Neural cell (in vitro differentiated cells): ENCODE results near the gene TOR3A. TPM values are rescaled to one million over a fixed set of nuclear protein-coding genes. Genes with fewer than 3 reads are reported as not detected.

Source experiments
- H2AFZ ChIP-seq: fragments of 200-600, 300-800 bp; sonication (generic), shearing (Covaris generic); 2 replicates; pipeline ENCODE4 v1.6.0; 2014; ENCODE audit warnings: low read depth, mild to moderate bottlenecking, antibody characterized with exemption, low read length, moderate library complexity
- H3F3A ChIP-seq: fragments of 200-600 bp; shearing (Covaris generic); 2 replicates; pipeline ENCODE4 v1.6.1; 2016; ENCODE audit warnings: mild to moderate bottlenecking, moderate library complexity, mixed read lengths, antibody characterized with exemption, low read length; ENCODE audit not compliant: insufficient read depth, poor library complexity, severe bottlenecking
- H3K27ac ChIP-seq: fragments of 200-600, 300-800 bp; sonication (generic), shearing (Covaris generic); 2 replicates; pipeline ENCODE4 v1.5.1; 2014; ENCODE audit warnings: mild to moderate bottlenecking, low read length, moderate library complexity
- H3K27me3 ChIP-seq: fragments of 300-800, 200-600 bp; sonication (generic), shearing (Covaris generic); 2 replicates; pipeline ENCODE4 v1.6.0; 2014; ENCODE audit warnings: mild to moderate bottlenecking, low read depth, low read length, moderate library complexity; ENCODE audit not compliant: insufficient read depth
- H3K36me3 ChIP-seq: fragments of 300-800, 200-600 bp; sonication (generic), shearing (Covaris generic); 2 replicates; pipeline ENCODE4 v1.5.1; 2014; ENCODE audit warnings: mild to moderate bottlenecking, antibody characterized with exemption, low read length, moderate library complexity; ENCODE audit not compliant: insufficient read depth
- H3K4me2 ChIP-seq: fragments of 300-800, 200-600 bp; sonication (generic), shearing (Covaris generic); 2 replicates; pipeline ENCODE4 v1.6.0; 2014; ENCODE audit warnings: mild to moderate bottlenecking, low read length
- H3K4me3 ChIP-seq: fragments of 300-800, 200-600 bp; sonication (generic), shearing (Covaris generic); 2 replicates; pipeline ENCODE4 v1.5.1; 2014; ENCODE audit warnings: mild to moderate bottlenecking, low read length, moderate library complexity
- H3K79me2 ChIP-seq: fragments of 200-600 bp; shearing (Covaris generic); replicated peaks from 2 replicates; pipeline ENCODE4 v1.6.0; 2014; ENCODE audit warnings: mild to moderate bottlenecking, low read length, moderate library complexity; ENCODE audit not compliant: insufficient read depth
- H3K9ac ChIP-seq: fragments of 300-800, 200-600 bp; sonication (generic), shearing (Covaris generic); 2 replicates; pipeline ENCODE4 v1.6.1; 2016; ENCODE audit warnings: mild to moderate bottlenecking, low read length, mixed read lengths
- H3K9me2 ChIP-seq: fragments of 200-600 bp; shearing (Covaris generic); 2 replicates; pipeline ENCODE4 v1.6.1; 2016; ENCODE audit warnings: mild to moderate bottlenecking, low read length, mixed read lengths; ENCODE audit not compliant: insufficient read depth
- H3K9me3 ChIP-seq: fragments of 200-600, 300-800 bp; sonication (generic), shearing (Covaris generic); 2 replicates; pipeline ENCODE4 v1.6.1; 2016; ENCODE audit warnings: mild to moderate bottlenecking, mixed run types, low read length, moderate library complexity, mixed read lengths
- H4K20me1 ChIP-seq: fragments of 200-600 bp; shearing (Covaris generic); 2 replicates; pipeline ENCODE4 v1.6.1; 2016; ENCODE audit warnings: mild to moderate bottlenecking, mixed run types; ENCODE audit not compliant: insufficient read depth
- EP300 ChIP-seq: fragments of 450-650 bp; conservative IDR thresholded peaks from 2 replicates; pipeline ENCODE4 v1.6.1; 2014; ENCODE audit warnings: antibody characterized with exemption, mild to moderate bottlenecking, moderate library complexity; ENCODE audit not compliant: poor library complexity, severe bottlenecking
- EZH2 ChIP-seq: fragments of 200-600, 300-800 bp; shearing (Covaris generic), sonication (generic); IDR thresholded peaks from 2 replicates; pipeline ENCODE4 v1.6.1; 2014; ENCODE audit warnings: antibody characterized with exemption, low read length, borderline replicate concordance, mild to moderate bottlenecking; ENCODE audit not compliant: insufficient read depth, poor library complexity, severe bottlenecking
- MXI1 ChIP-seq: fragments of 450-650 bp; conservative IDR thresholded peaks from 2 replicates; pipeline ENCODE4 v1.6.1; 2014; ENCODE audit warnings: antibody characterized with exemption, mild to moderate bottlenecking; ENCODE audit not compliant: poor library complexity, severe bottlenecking
- POLR2AphosphoS5 ChIP-seq: IDR thresholded peaks from 2 replicates; pipeline ENCODE4 v1.6.1; 2012
- RAD21 ChIP-seq: fragments of 450-650 bp; conservative IDR thresholded peaks from 2 replicates; pipeline ENCODE4 v1.6.1; 2014; ENCODE audit warnings: antibody characterized with exemption, mild to moderate bottlenecking, moderate library complexity
- SMC3 ChIP-seq: fragments of 450-650 bp; conservative IDR thresholded peaks from 2 replicates; pipeline ENCODE4 v1.6.1; 2014; ENCODE audit warnings: antibody characterized with exemption, mild to moderate bottlenecking, moderate library complexity; ENCODE audit not compliant: poor library complexity
- TAF1 ChIP-seq: IDR thresholded peaks from 2 replicates; pipeline ENCODE4 v1.6.1; 2012; ENCODE audit warnings: low read depth
- polyA plus RNA-seq: library from polyadenylated mRNA; depleted of rRNA; stranded (reverse); fragments of >200 nt; gene quantifications from 2 replicates; pipeline ENCODE4 v1.2.3, GENCODE V29; 2014
- TF ChIP-seq, protein P1 (sequence below): IDR thresholded peaks from 2 replicates; pipeline ENCODE4 v1.6.1; 2012; ENCODE audit warnings: borderline replicate concordance
- TF ChIP-seq, protein P2 (sequence below): fragments of 450-650 bp; IDR thresholded peaks from 2 replicates; pipeline ENCODE4 v1.5.1; 2014; ENCODE audit warnings: antibody characterized with exemption, mild to moderate bottlenecking, moderate library complexity; ENCODE audit not compliant: poor library complexity, severe bottlenecking

The TOR3A gene
- polyA plus RNA-seq, 1 donor from 2014 or later: 13.5 TPM

DNA sequence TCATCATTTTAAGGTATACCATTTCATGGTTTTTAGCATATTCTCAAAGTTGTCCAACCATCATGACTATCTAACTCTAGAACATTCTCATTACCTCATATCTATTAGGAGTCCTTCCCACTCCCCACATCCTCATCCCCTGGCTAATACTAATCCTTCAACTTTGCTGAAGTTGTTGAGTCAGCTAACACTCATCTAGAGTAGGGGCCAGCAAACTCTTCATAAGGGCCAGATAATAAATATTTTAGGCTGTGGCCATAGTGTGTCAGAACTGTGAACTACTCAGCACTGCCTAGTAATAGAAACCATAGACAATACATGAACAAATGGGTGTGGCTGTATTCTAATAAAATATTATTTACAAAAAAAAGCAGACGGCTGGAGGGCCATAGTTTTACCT, 43.0 kb downstream of the TOR3A start:
- no peak overlapping the region for H2AFZ ChIP-seq
- no peak overlapping the region for H3K27ac ChIP-seq
- H3K4me2 ChIP-seq: no peak overlapping the region
- H3K9ac ChIP-seq: no peak overlapping the region
- H3K4me3 ChIP-seq: no peak overlapping the region
- no peaks in the 10 kb centered on the region for H3K79me2 ChIP-seq
- no peak for TF ChIP-seq RAD21
- TF ChIP-seq SMC3: no peak
- TF ChIP-seq, protein P1, sequence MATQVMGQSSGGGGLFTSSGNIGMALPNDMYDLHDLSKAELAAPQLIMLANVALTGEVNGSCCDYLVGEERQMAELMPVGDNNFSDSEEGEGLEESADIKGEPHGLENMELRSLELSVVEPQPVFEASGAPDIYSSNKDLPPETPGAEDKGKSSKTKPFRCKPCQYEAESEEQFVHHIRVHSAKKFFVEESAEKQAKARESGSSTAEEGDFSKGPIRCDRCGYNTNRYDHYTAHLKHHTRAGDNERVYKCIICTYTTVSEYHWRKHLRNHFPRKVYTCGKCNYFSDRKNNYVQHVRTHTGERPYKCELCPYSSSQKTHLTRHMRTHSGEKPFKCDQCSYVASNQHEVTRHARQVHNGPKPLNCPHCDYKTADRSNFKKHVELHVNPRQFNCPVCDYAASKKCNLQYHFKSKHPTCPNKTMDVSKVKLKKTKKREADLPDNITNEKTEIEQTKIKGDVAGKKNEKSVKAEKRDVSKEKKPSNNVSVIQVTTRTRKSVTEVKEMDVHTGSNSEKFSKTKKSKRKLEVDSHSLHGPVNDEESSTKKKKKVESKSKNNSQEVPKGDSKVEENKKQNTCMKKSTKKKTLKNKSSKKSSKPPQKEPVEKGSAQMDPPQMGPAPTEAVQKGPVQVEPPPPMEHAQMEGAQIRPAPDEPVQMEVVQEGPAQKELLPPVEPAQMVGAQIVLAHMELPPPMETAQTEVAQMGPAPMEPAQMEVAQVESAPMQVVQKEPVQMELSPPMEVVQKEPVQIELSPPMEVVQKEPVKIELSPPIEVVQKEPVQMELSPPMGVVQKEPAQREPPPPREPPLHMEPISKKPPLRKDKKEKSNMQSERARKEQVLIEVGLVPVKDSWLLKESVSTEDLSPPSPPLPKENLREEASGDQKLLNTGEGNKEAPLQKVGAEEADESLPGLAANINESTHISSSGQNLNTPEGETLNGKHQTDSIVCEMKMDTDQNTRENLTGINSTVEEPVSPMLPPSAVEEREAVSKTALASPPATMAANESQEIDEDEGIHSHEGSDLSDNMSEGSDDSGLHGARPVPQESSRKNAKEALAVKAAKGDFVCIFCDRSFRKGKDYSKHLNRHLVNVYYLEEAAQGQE: no peak
- TF ChIP-seq POLR2AphosphoS5: no peak
- TF ChIP-seq MXI1: no peak
- TF ChIP-seq, protein P2, sequence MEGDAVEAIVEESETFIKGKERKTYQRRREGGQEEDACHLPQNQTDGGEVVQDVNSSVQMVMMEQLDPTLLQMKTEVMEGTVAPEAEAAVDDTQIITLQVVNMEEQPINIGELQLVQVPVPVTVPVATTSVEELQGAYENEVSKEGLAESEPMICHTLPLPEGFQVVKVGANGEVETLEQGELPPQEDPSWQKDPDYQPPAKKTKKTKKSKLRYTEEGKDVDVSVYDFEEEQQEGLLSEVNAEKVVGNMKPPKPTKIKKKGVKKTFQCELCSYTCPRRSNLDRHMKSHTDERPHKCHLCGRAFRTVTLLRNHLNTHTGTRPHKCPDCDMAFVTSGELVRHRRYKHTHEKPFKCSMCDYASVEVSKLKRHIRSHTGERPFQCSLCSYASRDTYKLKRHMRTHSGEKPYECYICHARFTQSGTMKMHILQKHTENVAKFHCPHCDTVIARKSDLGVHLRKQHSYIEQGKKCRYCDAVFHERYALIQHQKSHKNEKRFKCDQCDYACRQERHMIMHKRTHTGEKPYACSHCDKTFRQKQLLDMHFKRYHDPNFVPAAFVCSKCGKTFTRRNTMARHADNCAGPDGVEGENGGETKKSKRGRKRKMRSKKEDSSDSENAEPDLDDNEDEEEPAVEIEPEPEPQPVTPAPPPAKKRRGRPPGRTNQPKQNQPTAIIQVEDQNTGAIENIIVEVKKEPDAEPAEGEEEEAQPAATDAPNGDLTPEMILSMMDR: no peak
- TF ChIP-seq TAF1: no peak
- TF ChIP-seq EZH2: no peak
- no peak for TF ChIP-seq EP300
- H3K27me3 ChIP-seq: no peaks in the 10 kb centered on the region
- no peaks in the 10 kb centered on the region for H3K36me3 ChIP-seq
- no peaks in the 10 kb centered on the region for H3K9me2 ChIP-seq
- H3F3A ChIP-seq: no peaks in the 10 kb centered on the region
- H4K20me1 ChIP-seq: no peaks in the 10 kb centered on the region
- no peaks in the 10 kb centered on the region for H3K9me3 ChIP-seq

DNA sequence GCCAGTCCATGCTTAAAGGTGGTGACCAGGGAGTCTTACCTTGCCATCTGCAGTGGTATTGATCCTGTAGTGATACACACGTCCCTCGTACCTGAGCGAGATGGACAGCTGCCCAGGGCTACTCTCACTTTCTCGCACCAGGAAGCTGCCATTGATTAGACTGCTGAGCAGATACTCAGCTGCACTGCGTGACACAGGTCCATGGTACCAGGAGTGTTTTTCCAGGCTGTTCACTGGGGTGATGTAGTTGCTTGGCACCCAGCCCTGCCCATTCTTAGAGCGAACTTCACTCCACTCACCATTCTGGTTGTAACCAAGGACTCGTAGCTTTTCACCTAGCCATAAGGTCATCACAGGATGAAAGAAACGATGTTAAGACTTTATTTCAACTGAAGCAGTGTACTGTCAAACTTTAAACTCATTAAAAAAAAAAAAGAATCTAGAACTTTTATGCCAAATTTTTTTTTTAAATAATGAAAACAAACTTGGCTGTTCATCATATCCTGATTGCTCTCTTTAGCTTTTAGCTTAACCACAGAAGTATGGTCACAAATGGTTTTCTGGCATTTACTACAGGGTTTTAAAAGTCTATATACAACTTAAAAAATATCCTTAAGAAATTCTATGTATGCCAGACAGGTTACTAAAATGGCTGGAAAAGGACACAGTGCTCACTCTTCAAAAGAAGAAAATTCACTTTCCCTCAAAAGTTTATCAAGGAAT, 44.6 kb downstream of the TOR3A start:
- Histone ChIP-seq H3K79me2 (no peaks in the 10 kb centered on the region), H3F3A (no peaks in the 10 kb centered on the region), H3K36me3 (no peaks in the 10 kb centered on the region)

More for the DNA sequence above, 44.6 kb downstream of the TOR3A start:
- no peak for TF ChIP-seq POLR2AphosphoS5
- TF ChIP-seq EZH2: no peak
- TF ChIP-seq, protein P2: no peak
- no peak for TF ChIP-seq MXI1
- no peak for TF ChIP-seq RAD21
- TF ChIP-seq EP300: no peak
- TF ChIP-seq, protein P1: no peak
- no peak for TF ChIP-seq TAF1
- TF ChIP-seq SMC3: no peak
- H3K4me2 ChIP-seq: no peak overlapping the region
- no peak overlapping the region for H3K4me3 ChIP-seq
- H3K27me3 ChIP-seq: no peaks in the 10 kb centered on the region
- no peaks in the 10 kb centered on the region for H4K20me1 ChIP-seq
- H3K27ac ChIP-seq: no peak overlapping the region
- H3K9ac ChIP-seq: no peak overlapping the region
- H2AFZ ChIP-seq: no peak overlapping the region
- H3K9me3 ChIP-seq: no peaks in the 10 kb centered on the region
- H3K9me2 ChIP-seq: no peaks in the 10 kb centered on the region
